ENCODE data around the gene PRKAR1B.
"Not testable (repeated sequence)": the region's sequence is repeated elsewhere in the genome, so short reads cannot be mapped to it uniquely, and the experiment has no call there.

The PRKAR1B gene

GRCh38 chr7:644381-645305 is 82.4 kb downstream of the PRKAR1B start:
- H3K4me3 ChIP-seq (ENCODE audit: low read length): no peak overlapping the region
- H3K9me3 ChIP-seq (replicated peaks; ENCODE audit: low read length): no peaks in the 10 kb centered on the region
- no peak overlapping the region for H3K9ac ChIP-seq (ENCODE audit: low read depth, low read length)

DNA sequence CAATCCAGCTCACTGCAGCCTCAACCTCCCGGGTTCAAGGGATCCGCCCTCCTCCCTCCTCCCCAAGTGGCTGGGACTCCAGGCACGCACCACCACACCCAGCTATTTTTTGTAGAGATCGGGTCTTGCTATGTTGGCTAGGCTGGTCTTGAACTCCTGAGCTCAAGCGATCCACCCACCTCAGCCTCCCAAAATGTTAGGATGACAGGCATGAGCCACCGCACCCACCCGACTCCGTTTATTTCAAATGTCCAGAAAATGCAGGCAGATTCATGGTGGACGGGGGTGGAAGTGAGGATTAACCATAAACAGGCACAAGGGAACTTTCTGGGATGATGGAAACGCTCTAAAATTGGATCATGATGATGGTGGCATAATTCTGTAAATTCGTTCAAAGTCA is 85.1 kb downstream of the PRKAR1B start:
- Histone ChIP-seq H3K4me1 (ENCODE audit: control insufficient read depth, insufficient read depth, low read length) (no peaks in the 10 kb centered on the region), H3K9ac (ENCODE audit: low read depth, low read length) (no peak overlapping the region), H3K4me2 (ENCODE audit: low read length) (no peak overlapping the region), H3K27me3 (ENCODE audit: control insufficient read depth, insufficient read depth, low read length) (no peaks in the 10 kb centered on the region), H3K9me3 (replicated peaks; ENCODE audit: low read length) (no peaks in the 10 kb centered on the region), H3K36me3 (ENCODE audit: insufficient read depth, low read length) (no peaks in the 10 kb centered on the region), H3K4me3 (ENCODE audit: low read length) (no peak overlapping the region)

More at GRCh38 chr7:644381-645305, 82.4 kb downstream of the PRKAR1B start:
- H3K36me3 ChIP-seq (ENCODE audit: insufficient read depth, low read length): no peaks in the 10 kb centered on the region
- H3K4me1 ChIP-seq (ENCODE audit: control insufficient read depth, insufficient read depth, low read length): no peaks in the 10 kb centered on the region
- H3K27me3 ChIP-seq (ENCODE audit: control insufficient read depth, insufficient read depth, low read length): no peaks in the 10 kb centered on the region
- H3K4me2 ChIP-seq (ENCODE audit: low read length): no peak overlapping the region

GRCh38 chr7:641269-641671 is 85.8 kb downstream of the PRKAR1B start:
- Histone ChIP-seq H3K4me3 (ENCODE audit: low read length) (no peak overlapping the region), H3K4me1 (ENCODE audit: control insufficient read depth, insufficient read depth, low read length) (no peaks in the 10 kb centered on the region), H3K36me3 (ENCODE audit: insufficient read depth, low read length) (no peaks in the 10 kb centered on the region)

GRCh38 chr7:638256-639011 is 88.6 kb downstream of the PRKAR1B start:
- Histone ChIP-seq H3K9ac (ENCODE audit: low read depth, low read length) (no peak overlapping the region), H3K4me1 (ENCODE audit: control insufficient read depth, insufficient read depth, low read length) (no peaks in the 10 kb centered on the region), H3K4me3 (ENCODE audit: low read length) (no peak overlapping the region), H3K27me3 (ENCODE audit: control insufficient read depth, insufficient read depth, low read length) (no peaks in the 10 kb centered on the region), H3K9me3 (replicated peaks; ENCODE audit: low read length) (no peaks in the 10 kb centered on the region), H3K36me3 (ENCODE audit: insufficient read depth, low read length) (no peaks in the 10 kb centered on the region), H3K4me2 (ENCODE audit: low read length) (no peak overlapping the region)

More at GRCh38 chr7:641269-641671, 85.8 kb downstream of the PRKAR1B start:
- Histone ChIP-seq H3K27me3 (ENCODE audit: control insufficient read depth, insufficient read depth, low read length) (no peaks in the 10 kb centered on the region), H3K9ac (ENCODE audit: low read depth, low read length) (no peak overlapping the region), H3K4me2 (ENCODE audit: low read length) (no peak overlapping the region), H3K9me3 (replicated peaks; ENCODE audit: low read length) (no peaks in the 10 kb centered on the region)

DNA sequence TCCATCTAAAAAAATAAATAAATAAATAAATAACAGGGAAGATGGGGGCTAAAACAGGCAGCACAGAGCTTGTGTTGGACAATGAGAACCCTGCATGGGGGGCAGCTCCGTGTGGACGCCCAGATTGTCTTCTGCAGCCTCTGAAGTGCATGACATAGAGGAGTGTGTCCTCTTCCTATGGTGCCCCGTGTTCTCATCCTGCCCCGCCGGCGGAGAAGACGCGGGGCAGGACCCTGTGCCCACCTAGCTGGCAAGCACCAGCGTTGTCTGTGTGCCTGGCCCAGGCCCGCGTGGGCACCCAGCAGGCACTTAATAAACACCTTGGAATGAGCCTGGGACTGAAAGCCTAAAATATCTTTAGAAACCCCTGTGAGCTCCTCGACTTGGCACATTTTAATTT is 89.3 kb downstream of the PRKAR1B start:
- Histone ChIP-seq H3K4me3 (ENCODE audit: low read length) (no peak overlapping the region), H3K27me3 (ENCODE audit: control insufficient read depth, insufficient read depth, low read length) (no peaks in the 10 kb centered on the region), H3K4me2 (ENCODE audit: low read length) (no peak overlapping the region), H3K9ac (ENCODE audit: low read depth, low read length) (no peak overlapping the region), H3K36me3 (ENCODE audit: insufficient read depth, low read length) (no peaks in the 10 kb centered on the region), H3K4me1 (ENCODE audit: control insufficient read depth, insufficient read depth, low read length) (no peaks in the 10 kb centered on the region), H3K9me3 (replicated peaks; ENCODE audit: low read length) (no peaks in the 10 kb centered on the region)

- no peaks in the 10 kb centered on the region for H3K9me3 ChIP-seq (replicated peaks; ENCODE audit: low read length)
- no peaks in the 10 kb centered on the region for H3K36me3 ChIP-seq (ENCODE audit: insufficient read depth, low read length)
- H3K4me1 ChIP-seq (ENCODE audit: control insufficient read depth, insufficient read depth, low read length): no peaks in the 10 kb centered on the region
- no peak overlapping the region for H3K9ac ChIP-seq (ENCODE audit: low read depth, low read length)
- no peak overlapping the region for H3K4me2 ChIP-seq (ENCODE audit: low read length)
- H3K27me3 ChIP-seq (ENCODE audit: control insufficient read depth, insufficient read depth, low read length): no peaks in the 10 kb centered on the region
- H3K4me3 ChIP-seq (ENCODE audit: low read length): no peak overlapping the region
Observed at GRCh38 chr7:636396-636795, 90.7 kb downstream of the PRKAR1B start.

DNA sequence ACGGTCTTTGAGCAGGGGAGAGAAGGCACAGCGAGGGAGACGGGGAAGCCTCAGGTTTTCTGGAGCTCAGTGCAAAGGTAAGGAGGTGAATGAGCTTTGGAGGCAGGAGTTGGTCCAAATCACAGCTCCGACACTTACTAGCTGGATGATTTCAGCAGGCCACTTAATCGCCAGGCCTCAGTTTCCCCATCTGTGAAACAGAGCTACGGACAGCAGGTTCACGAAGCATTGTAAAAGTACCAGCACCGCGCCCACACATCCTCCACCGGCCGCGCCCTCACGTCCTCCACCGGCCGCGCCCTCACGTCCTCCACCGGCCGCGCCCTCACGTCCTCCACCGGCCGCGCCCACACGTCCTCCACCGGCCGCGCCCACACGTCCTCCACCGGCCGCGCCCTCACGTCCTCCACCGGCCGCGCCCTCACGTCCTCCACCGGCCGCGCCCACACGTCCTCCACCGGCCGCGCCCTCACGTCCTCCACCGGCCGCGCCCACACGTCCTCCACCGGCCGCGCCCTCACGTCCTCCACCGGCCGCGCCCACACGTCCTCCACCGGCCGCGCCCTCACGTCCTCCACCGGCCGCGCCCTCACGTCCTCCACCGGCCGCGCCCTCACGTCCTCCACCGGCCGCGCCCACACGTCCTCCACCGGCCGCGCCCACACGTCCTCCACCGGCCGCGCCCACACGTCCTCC is 91.2 kb downstream of the PRKAR1B start:
- H3K4me3 ChIP-seq (ENCODE audit: low read length); H3K9me3 ChIP-seq (replicated peaks; ENCODE audit: low read length); H3K4me2 ChIP-seq (ENCODE audit: low read length); H3K4me1 ChIP-seq (ENCODE audit: control insufficient read depth, insufficient read depth, low read length); H3K36me3 ChIP-seq (ENCODE audit: insufficient read depth, low read length); H3K27me3 ChIP-seq (ENCODE audit: control insufficient read depth, insufficient read depth, low read length); H3K9ac ChIP-seq (ENCODE audit: low read depth, low read length): not testable (repeated sequence)

DNA sequence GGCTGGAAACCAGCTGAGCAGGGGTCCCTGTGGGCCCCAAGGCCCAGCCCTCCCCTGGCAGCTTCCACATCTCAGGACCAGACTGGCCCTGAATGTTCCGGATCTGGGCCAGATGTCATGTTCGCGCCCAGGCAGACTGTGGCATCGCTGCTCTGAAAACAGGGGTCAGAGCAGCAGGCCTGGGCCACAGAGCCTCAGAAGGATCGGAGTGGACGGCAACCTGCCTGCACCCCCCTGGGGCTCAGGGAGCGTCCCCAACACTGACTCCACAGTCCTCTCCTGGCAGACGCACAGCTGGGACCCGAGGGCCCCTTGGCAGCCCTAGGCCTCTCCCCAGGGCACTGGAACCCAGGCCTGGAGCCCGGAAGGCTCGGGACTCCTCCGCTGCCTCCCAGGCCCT is 91.9 kb downstream of the PRKAR1B start:
- Histone ChIP-seq H3K27me3 (ENCODE audit: control insufficient read depth, insufficient read depth, low read length) (no peaks in the 10 kb centered on the region), H3K4me3 (ENCODE audit: low read length) (no peak overlapping the region), H3K9ac (ENCODE audit: low read depth, low read length) (no peak overlapping the region), H3K4me2 (ENCODE audit: low read length) (no peak overlapping the region), H3K4me1 (ENCODE audit: control insufficient read depth, insufficient read depth, low read length) (no peaks in the 10 kb centered on the region), H3K36me3 (ENCODE audit: insufficient read depth, low read length) (no peaks in the 10 kb centered on the region), H3K9me3 (replicated peaks; ENCODE audit: low read length) (no peaks in the 10 kb centered on the region)

GRCh38 chr7:633381-634018 is 93.6 kb downstream of the PRKAR1B start:
- Histone ChIP-seq H3K9ac (ENCODE audit: low read depth, low read length) (no peak overlapping the region), H3K4me3 (ENCODE audit: low read length) (no peak overlapping the region), H3K4me2 (ENCODE audit: low read length) (no peak overlapping the region), H3K36me3 (ENCODE audit: insufficient read depth, low read length) (no peaks in the 10 kb centered on the region), H3K9me3 (replicated peaks; ENCODE audit: low read length) (no peaks in the 10 kb centered on the region), H3K4me1 (ENCODE audit: control insufficient read depth, insufficient read depth, low read length) (no peaks in the 10 kb centered on the region), H3K27me3 (ENCODE audit: control insufficient read depth, insufficient read depth, low read length) (no peaks in the 10 kb centered on the region)

DNA sequence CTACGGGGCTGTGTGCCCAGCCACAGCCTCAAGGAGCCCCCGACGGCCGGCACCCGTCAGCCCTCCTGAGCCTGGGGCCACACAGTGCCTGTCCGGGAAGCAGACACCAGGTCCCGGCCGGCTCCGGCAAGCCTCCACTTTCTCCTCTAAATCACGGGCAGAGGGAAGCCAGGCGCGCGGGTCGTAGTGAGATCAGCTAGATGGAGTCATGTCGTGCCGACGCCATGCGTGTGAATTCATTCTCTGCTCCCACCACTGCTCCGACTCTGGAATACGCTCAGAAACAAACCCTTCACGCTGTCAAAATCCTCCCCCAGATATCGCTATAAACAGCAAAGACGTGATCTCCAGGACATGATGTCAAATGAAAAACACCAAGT is 94.3 kb downstream of the PRKAR1B start:
- Histone ChIP-seq H3K27me3 (ENCODE audit: control insufficient read depth, insufficient read depth, low read length) (no peaks in the 10 kb centered on the region), H3K4me2 (ENCODE audit: low read length) (no peak overlapping the region), H3K36me3 (ENCODE audit: insufficient read depth, low read length) (no peaks in the 10 kb centered on the region), H3K9me3 (replicated peaks; ENCODE audit: low read length) (no peaks in the 10 kb centered on the region), H3K4me1 (ENCODE audit: control insufficient read depth, insufficient read depth, low read length) (no peaks in the 10 kb centered on the region), H3K4me3 (ENCODE audit: low read length) (no peak overlapping the region), H3K9ac (ENCODE audit: low read depth, low read length) (no peak overlapping the region)
